ENCODE results near the gene SAFB.

Gene SAFB

GRCh38 chr19:5655412-5655811 is 32.5 kb downstream of the SAFB start:
- Histone ChIP-seq H3K4me3 (ENCODE audit: low read depth in 1 of 2, low read length in 2 of 2) (no peak overlapping the region), H4K20me1 (ENCODE audit: insufficient read depth, low read length) (peaks cover 12% of the 10 kb centered on the region), H3K9me3 (ENCODE audit: insufficient read depth, low read length, severe bottlenecking) (no peaks in the 10 kb centered on the region), H3K9ac (ENCODE audit: low read depth, low read length) (no peak overlapping the region), H3K79me2 (ENCODE audit: insufficient read depth, low read length) (peaks cover 9% of the 10 kb centered on the region), H3K4me2 (ENCODE audit: insufficient read depth, low read length) (no peak overlapping the region), H3K27me3 (ENCODE audit: insufficient read depth, low read length, poor library complexity) (no peaks in the 10 kb centered on the region), H3K4me1 (ENCODE audit: insufficient read depth, low read length) (no peaks in the 10 kb centered on the region), H3K36me3 (ENCODE audit: insufficient read depth, low read length) (peaks cover 89% of the 10 kb centered on the region), H2AFZ (ENCODE audit: low read depth, low read length) (no peak overlapping the region), H3K27ac (ENCODE audit: low read length) (no peak overlapping the region)
- DNase-seq = no peak
- no peak for ATAC-seq (ENCODE audit: insufficient read depth, low read depth)
- TF ChIP-seq EZH2 (IDR thresholded peaks at IDR 0.05; ENCODE audit: borderline replicate concordance, low read depth, low read length, severe bottlenecking) = no peak
- TF ChIP-seq CTCF (IDR thresholded peaks at IDR 0.05; ENCODE audit: borderline replicate concordance, extremely low read depth, low read length, poor library complexity, severe bottlenecking) = no peak

DNA sequence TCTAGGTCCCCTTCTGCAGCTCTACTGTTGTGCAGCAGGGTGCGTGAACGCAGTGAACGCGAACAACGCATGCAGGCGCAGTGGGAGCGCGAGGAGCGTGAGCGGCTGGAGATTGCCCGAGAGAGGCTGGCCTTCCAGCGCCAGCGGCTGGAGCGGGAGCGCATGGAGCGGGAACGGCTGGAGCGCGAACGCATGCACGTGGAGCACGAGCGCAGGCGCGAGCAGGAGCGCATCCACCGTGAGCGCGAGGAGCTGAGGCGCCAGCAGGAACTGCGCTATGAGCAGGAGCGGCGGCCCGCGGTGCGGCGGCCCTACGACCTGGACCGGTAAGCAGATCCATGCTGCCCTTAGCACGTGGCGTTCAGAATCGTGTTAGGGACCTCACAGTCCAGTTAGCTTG is 38.6 kb downstream of the SAFB start:
- Histone ChIP-seq H3K36me3 (ENCODE audit: insufficient read depth, low read length) (peaks cover 93% of the 10 kb centered on the region), H3K79me2 (ENCODE audit: insufficient read depth, low read length) (peaks cover 3% of the 10 kb centered on the region; the same call in 1 of the 2 replicates), H3K4me1 (ENCODE audit: insufficient read depth, low read length) (no peaks in the 10 kb centered on the region), H3K27me3 (ENCODE audit: insufficient read depth, low read length, poor library complexity) (no peaks in the 10 kb centered on the region), H3K4me3 (ENCODE audit: low read depth in 1 of 2, low read length in 2 of 2) (no peak overlapping the region), H3K27ac (ENCODE audit: low read length) (no peak overlapping the region), H2AFZ (ENCODE audit: low read depth, low read length) (no peak overlapping the region), H3K9ac (ENCODE audit: low read depth, low read length) (no peak overlapping the region), H3K9me3 (ENCODE audit: insufficient read depth, low read length, severe bottlenecking) (no peaks in the 10 kb centered on the region), H4K20me1 (ENCODE audit: insufficient read depth, low read length) (peaks cover 8% of the 10 kb centered on the region; the same call in 1 of the 2 replicates), H3K4me2 (ENCODE audit: insufficient read depth, low read length) (no peak overlapping the region)
- no peak for ATAC-seq (ENCODE audit: insufficient read depth, low read depth)
- TF ChIP-seq CTCF (IDR thresholded peaks at IDR 0.05; ENCODE audit: borderline replicate concordance, extremely low read depth, low read length, poor library complexity, severe bottlenecking) (no peak), EZH2 (IDR thresholded peaks at IDR 0.05; ENCODE audit: borderline replicate concordance, low read depth, low read length, severe bottlenecking) (no peak)
- no peak for DNase-seq

GRCh38 chr19:5663904-5664303 is 41.0 kb downstream of the SAFB start:
- no peak for ATAC-seq (ENCODE audit: insufficient read depth, low read depth)
- no peak overlapping the region for H3K4me3 ChIP-seq (ENCODE audit: low read depth in 1 of 2, low read length in 2 of 2)
- H3K9ac ChIP-seq (ENCODE audit: low read depth, low read length) = no peak overlapping the region
- no peak overlapping the region for H2AFZ ChIP-seq (ENCODE audit: low read depth, low read length)
- no peak overlapping the region for H3K27ac ChIP-seq (ENCODE audit: low read length)
- H3K36me3 ChIP-seq (ENCODE audit: insufficient read depth, low read length) = peaks cover 95% of the 10 kb centered on the region
- H3K4me1 ChIP-seq (ENCODE audit: insufficient read depth, low read length) = no peaks in the 10 kb centered on the region
- no peak for DNase-seq
- peaks cover 21% of the 10 kb centered on the region for H4K20me1 ChIP-seq (ENCODE audit: insufficient read depth, low read length)
- TF ChIP-seq EZH2 (IDR thresholded peaks at IDR 0.05; ENCODE audit: borderline replicate concordance, low read depth, low read length, severe bottlenecking) (no peak), CTCF (IDR thresholded peaks at IDR 0.05; ENCODE audit: borderline replicate concordance, extremely low read depth, low read length, poor library complexity, severe bottlenecking) (no peak)
- H3K27me3 ChIP-seq (ENCODE audit: insufficient read depth, low read length, poor library complexity) = no peaks in the 10 kb centered on the region
- no peaks in the 10 kb centered on the region for H3K9me3 ChIP-seq (ENCODE audit: insufficient read depth, low read length, severe bottlenecking)
- peaks cover 3% of the 10 kb centered on the region; the same call in 1 of the 2 replicates for H3K79me2 ChIP-seq (ENCODE audit: insufficient read depth, low read length)
- no peak overlapping the region for H3K4me2 ChIP-seq (ENCODE audit: insufficient read depth, low read length)

- ATAC-seq (ENCODE audit: insufficient read depth, low read depth) (no peak), DNase-seq (no peak)
- TF ChIP-seq EZH2 (IDR thresholded peaks at IDR 0.05; ENCODE audit: borderline replicate concordance, low read depth, low read length, severe bottlenecking) (no peak), CTCF (IDR thresholded peaks at IDR 0.05; ENCODE audit: borderline replicate concordance, extremely low read depth, low read length, poor library complexity, severe bottlenecking) (no peak)
- Histone ChIP-seq H3K36me3 (ENCODE audit: insufficient read depth, low read length) (peaks cover 96% of the 10 kb centered on the region), H3K27me3 (ENCODE audit: insufficient read depth, low read length, poor library complexity) (no peaks in the 10 kb centered on the region), H3K9me3 (ENCODE audit: insufficient read depth, low read length, severe bottlenecking) (no peaks in the 10 kb centered on the region), H4K20me1 (ENCODE audit: insufficient read depth, low read length) (peaks cover 21% of the 10 kb centered on the region), H3K4me1 (ENCODE audit: insufficient read depth, low read length) (no peaks in the 10 kb centered on the region), H3K79me2 (ENCODE audit: insufficient read depth, low read length) (peaks cover 3% of the 10 kb centered on the region; the same call in 1 of the 2 replicates), H3K4me2 (ENCODE audit: insufficient read depth, low read length) (no peak overlapping the region), H3K4me3 (ENCODE audit: low read depth in 1 of 2, low read length in 2 of 2) (no peak overlapping the region), H3K27ac (ENCODE audit: low read length) (no peak overlapping the region), H3K9ac (ENCODE audit: low read depth, low read length) (no peak overlapping the region), H2AFZ (ENCODE audit: low read depth, low read length) (no peak overlapping the region)
Observed at GRCh38 chr19:5664515-5664914, 41.6 kb downstream of the SAFB start.

All from DND-41 (cell line).